Ureter (tissue), 1 donor: ENCODE measurements around the gene LRRC3. TPM values are rescaled to one million over a fixed set of nuclear protein-coding genes. Genes with fewer than 3 reads are reported as not detected.

Experiments
- DNase-seq: peaks from one replicate; pipeline ENCODE4 v3.0.0-alpha.2; 2020; ENCODE audit warnings: low spot score
- total RNA-seq: library from RNA; stranded (reverse); gene quantifications from one replicate; pipeline ENCODE4 v1.2.4, GENCODE V29; 2023
- donor health status: DM: yes; HTN: yes; CAD: no.

The LRRC3 gene, protein sequence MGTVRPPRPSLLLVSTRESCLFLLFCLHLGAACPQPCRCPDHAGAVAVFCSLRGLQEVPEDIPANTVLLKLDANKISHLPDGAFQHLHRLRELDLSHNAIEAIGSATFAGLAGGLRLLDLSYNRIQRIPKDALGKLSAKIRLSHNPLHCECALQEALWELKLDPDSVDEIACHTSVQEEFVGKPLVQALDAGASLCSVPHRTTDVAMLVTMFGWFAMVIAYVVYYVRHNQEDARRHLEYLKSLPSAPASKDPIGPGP
- total RNA-seq, result 3.8 TPM

DNA sequence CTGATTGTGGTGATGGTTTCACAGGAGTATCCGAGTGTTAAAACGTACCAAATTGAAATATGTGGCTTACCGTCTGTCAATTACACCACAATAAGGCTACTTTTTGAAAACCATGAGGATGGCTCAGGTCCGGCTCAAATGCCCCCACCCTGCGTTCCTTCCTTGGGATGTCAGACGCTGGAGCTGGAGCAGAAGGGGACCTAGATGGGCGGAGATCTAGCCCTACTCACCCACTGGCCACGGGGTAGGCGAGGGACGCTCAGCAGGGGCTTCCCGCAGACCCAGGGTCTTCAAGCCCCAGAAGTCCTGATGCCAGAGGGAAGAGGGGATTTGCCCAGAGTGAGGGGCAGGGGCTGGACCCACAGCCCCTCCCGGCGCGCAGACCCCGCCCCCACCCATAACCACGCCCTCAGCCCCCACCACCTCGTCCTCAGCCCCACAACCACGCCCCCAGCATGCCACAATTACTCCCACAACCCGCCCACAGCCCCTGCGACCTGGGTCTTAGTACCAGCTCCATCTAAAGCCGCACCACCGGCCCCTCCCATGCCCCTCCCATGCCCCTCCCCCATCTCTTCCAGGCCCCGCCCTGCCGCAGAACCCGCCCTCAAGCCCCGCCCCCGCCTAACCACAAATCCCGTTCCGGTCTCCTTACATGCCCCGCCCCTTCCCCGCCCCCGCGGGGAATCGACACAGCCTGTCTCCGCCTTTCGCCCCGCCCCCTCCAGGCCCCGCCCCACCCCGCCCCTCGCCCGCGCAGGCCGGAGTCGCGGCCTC lies at the start of gene LRRC3:
LRRC3 (plus strand) TSS at position 764 of the 777 bp plus-strand sequence. CDS start 1,135 bp downstream, outside the sequence.
- DNase-seq, result peak; percentile 86

DNA sequence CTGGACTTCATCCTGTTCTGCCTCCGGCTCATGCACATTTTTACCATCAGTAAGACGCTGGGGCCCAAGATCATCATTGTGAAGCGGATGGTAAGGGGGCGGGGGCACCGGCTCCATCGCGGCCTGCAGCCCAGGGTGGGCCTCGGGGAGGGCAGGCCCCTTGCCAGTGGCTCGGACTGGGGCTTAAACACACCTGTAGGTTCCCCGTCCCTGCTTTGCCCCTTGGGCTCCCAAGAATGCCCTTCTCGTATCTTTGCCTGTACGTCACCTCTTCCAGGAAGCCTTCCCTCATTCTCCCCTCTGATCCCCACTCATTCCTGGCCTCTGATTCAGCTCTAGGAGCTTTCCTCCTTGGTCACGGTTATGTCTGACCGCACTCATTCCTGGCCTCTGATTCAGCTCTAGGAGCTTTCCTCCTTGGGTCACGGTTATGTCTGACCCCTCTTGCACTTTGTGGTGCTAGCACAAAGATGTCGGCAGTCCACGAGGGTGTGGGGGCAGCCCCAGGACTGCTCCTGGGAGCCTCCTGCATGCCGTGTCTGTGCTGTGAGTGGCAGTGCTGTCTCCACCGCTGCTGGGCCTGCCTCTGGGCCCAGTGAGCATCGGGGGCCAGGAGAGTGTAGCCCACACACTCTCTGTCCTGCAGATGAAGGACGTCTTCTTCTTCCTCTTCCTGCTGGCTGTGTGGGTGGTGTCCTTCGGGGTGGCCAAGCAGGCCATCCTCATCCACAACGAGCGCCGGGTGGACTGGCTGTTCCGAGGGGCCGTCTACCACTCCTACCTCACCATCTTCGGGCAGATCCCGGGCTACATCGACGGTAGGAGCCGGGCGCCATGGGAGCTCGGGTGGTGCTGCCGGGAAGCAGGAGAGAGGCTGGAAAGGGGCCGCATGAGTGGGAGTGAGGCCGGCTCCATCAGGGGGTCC lies 49.1 kb upstream of the LRRC3 start:
- DNase-seq, result no peak

GRCh38 chr21:44406953-44407352 lies 48.4 kb upstream of the LRRC3 start:
- DNase-seq, result no peak

DNA sequence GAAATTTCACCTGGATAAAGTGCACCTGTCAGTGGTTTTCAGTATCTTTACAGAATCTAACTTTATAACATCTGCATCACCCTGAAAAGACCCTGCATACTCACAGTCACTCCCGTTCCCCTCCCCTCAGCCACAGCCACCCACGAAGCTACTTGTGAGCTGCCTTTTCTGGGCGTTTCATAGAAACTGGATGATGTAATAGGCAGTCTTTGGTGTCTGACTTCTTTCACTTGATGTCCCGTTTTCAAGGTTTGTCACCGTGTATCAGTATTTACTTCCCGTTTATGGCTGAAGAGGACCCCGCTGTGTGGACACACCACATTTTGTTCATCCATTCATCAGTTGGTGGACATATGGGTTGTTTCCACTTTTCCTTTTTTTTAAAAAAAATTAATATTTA lies 47.8 kb upstream of the LRRC3 start:
- no peak for DNase-seq

GRCh38 chr21:44408226-44408625 lies 47.1 kb upstream of the LRRC3 start:
- DNase-seq, result no peak

GRCh38 chr21:44413566-44414290 lies 41.6 kb upstream of the LRRC3 start:
- DNase-seq, result no peak

- DNase-seq, result peak; percentile 29
These were observed 40.8 kb upstream of the LRRC3 start for GRCh38 chr21:44414291-44415072.

- DNase-seq, result peak; percentile 29
These were observed 40.0 kb upstream of the LRRC3 start for GRCh38 chr21:44415073-44416025.

DNA sequence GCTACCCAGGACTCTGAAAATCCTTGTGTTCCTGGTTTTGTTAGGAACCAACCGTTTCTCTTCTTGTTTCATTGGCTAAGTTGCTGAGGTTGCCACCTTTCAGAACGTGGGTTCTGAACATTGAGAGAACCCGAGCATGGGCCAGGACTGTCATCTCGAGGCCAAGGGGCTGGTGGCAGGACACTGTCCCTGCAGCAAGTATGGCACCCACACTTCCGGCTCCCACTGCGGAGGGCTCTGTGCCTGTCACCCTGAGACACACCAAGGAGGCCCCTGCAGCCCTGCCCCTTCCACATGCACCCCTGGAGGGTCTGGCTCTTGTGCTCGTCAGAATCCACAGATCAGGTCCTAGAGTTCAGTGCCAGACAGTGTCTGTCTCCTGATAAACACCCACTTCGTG lies 39.1 kb upstream of the LRRC3 start:
- peak; percentile 32 for DNase-seq

DNA sequence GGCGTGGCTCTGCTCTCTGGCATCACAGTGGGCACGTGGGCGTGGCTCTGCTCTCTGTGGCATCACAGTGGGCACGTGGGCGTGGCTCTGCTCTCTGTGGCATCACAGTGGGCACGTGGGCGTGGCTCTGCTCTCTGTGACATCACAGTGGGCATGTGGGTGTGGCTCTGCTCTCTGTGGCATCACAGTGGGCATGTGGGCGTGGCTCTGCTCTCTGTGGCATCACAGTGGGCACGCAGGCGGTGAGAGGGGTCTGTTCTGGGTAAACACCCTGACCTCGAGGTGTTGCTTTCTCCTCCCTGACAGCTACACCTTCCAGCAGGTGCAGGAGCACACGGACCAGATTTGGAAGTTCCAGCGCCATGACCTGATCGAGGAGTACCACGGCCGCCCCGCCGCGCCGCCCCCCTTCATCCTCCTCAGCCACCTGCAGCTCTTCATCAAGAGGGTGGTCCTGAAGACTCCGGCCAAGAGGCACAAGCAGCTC lies 37.6 kb upstream of the LRRC3 start:
- DNase-seq, result peak; percentile 35

DNA sequence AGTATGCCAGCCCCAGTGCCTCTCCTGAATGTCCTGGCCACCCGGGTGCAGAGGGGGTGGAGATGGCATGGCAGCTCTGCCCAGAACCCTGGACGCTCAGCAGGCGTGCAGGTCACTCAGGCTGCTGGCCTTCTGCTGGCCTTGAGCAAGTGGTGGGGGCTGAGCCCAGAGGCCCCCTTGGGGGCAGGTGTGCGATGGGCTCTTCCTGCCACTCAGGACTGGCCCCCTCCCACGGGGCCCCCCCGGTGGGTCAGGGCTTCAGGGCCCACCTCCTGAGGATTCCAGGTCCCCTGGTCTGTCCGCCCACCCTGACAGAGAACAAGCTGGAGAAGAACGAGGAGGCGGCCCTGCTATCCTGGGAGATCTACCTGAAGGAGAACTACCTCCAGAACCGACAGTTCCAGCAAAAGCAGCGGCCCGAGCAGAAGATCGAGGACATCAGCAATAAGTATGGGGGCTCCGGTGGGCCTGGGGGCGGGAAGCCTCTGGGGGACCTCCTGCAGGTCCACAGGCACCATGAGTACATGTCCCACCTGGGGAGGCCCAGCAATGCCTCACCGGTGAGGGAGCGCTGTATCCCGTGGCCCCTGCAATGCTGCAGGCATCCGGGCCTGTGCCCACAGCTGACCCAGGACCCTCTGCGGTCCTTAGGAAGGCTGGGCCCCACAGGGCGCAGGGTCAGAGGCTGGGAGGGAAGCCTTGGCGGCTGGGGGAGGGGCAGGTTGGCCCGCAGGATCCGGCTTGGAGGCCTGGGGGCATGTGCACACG lies 37.0 kb upstream of the LRRC3 start:
- DNase-seq, result peak; percentile 34

- peak; percentile 32 for DNase-seq
These were observed 36.5 kb upstream of the LRRC3 start for GRCh38 chr21:44418876-44419230.

DNA sequence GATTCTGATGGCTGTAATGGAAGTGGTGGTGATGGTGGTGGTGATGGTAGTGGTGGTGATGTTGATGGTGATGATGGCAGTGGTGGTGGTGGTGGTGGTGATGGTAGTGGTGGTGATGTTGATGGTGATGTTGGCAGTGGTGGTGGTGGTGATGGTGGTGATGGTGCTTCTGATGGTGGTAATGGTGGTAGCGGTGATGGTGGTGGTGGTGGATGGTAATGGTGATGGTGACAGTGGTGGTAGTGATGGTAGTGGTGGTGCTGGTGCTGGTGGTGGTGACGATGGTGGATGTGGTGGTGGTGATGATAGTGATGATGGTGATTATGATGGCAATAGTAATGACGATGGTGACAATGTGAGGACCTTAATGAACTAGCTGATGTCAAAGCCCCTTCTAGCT lies 35.6 kb upstream of the LRRC3 start:
- peak; percentile 29 for DNase-seq

DNA sequence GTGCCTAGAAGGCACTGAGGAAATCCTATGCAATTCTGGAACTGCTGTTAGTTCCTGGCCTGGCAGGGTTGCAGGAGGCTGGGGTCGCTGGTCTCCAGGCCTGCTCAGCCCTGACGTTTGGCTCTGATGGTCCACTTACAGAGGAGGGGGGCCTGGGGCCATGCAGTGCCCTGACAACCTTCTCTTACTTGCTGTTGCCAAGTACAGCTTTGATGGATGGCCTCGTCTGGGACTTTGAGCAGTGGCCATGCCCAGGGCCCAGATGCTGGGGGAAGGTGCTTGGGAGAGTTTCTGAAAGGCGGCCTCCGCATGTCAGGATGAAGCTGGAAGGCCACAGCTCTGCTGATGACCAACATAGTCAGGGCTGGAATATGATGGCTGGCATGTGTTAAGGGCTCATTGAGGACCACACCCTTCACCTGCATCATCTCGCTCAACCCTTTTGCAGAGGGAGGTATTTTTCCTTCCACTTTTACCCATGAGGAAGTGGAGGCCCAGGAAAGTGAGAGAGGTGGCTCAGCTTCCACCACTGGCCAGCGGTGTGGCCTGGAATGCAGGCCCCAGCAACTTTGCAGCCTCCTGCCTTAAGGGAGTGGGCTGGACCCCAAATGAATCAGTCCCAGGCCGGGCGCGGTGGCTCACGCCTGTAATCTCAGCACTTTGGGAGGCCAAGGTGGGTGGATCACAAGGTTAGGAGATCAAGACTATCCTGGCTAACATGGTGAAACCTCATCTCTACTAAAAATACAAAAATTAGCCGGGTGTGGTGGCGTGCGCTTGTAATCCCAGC lies 34.7 kb upstream of the LRRC3 start:
- DNase-seq, result peak; percentile 24

DNA sequence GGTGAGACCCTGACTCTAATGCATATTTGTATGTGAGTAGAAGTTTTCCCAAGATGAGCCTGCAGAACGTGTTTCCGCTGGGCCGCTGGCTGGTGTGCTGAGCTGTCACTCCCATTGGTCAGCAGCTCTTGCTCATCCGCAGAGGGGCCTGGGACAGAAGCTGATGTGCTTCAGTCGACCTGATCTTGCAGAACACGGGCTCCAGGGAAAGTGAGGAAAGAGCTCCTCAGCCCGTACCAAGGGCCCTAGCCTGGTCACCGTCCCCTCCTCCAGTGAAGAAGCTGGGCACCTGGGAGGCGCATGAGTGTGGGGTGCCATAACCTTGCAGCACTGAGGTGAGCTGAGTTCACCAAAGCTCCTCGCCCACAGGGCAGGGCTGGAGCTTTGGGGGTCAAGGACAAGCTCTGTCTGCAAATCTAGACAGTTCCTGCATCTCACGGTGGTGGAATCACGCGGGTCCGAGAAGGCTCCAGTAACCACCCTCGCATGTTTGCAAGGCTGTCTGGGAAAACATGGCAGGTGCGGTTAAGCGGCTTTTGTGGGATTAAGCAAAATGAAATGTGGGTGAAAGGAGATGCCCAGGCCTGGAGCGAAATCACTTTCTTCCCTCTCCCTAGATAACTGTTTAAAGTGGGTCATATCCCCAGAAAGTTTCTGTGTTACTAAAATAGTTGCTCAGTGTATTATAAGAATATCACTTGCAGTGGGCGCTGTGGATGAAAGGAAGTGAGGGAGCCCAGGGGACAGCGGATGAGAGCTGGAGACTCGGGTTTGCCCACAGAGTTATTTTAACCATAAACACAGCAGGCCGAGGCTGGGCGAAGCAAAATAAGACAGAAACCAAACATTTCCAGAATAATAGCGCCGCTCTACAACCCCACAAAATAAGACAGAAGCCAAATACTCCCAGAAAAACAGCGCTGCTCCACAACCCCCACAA lies 33.1 kb upstream of the LRRC3 start:
- DNase-seq, result peak; percentile 25

- DNase-seq, result peak; percentile 24
These were observed 31.9 kb upstream of the LRRC3 start for GRCh38 chr21:44423312-44423821.
